ENCODE results near the gene AGPAT4.
"Not testable (repeated sequence)": the region's sequence is repeated elsewhere in the genome, so short reads cannot be mapped to it uniquely, and the experiment has no call there.

The AGPAT4 gene

GRCh38 chr6:161198783-161199460, 74.9 kb downstream of the AGPAT4 start:
- DNase-seq: no peak

- no peak for DNase-seq
Observed at GRCh38 chr6:161198176-161198575, 75.7 kb downstream of the AGPAT4 start.

GRCh38 chr6:161195386-161195785, 78.5 kb downstream of the AGPAT4 start:
- no peak for DNase-seq

- DNase-seq: no peak
Observed at GRCh38 chr6:161194374-161194773, 79.5 kb downstream of the AGPAT4 start.

GRCh38 chr6:161192636-161193411, 81.0 kb downstream of the AGPAT4 start:
- DNase-seq: no peak

GRCh38 chr6:161191671-161192070, 82.2 kb downstream of the AGPAT4 start:
- no peak for DNase-seq

- no peak for DNase-seq
Observed at GRCh38 chr6:161191007-161191406, 82.9 kb downstream of the AGPAT4 start.

GRCh38 chr6:161189891-161190290, 84.0 kb downstream of the AGPAT4 start:
- DNase-seq: no peak

- DNase-seq: no peak
Observed at GRCh38 chr6:161188547-161189465, 85.1 kb downstream of the AGPAT4 start.

- no peak for DNase-seq
Observed at GRCh38 chr6:161186173-161186769, 87.6 kb downstream of the AGPAT4 start.

- DNase-seq: no peak
Observed at GRCh38 chr6:161181121-161181520, 92.7 kb downstream of the AGPAT4 start.

GRCh38 chr6:161178155-161178554, 95.7 kb downstream of the AGPAT4 start:
- DNase-seq: not testable (repeated sequence)

GRCh38 chr6:161176428-161176827, 97.4 kb downstream of the AGPAT4 start:
- DNase-seq: not testable (repeated sequence)

GRCh38 chr6:161172769-161173168, 101.1 kb downstream of the AGPAT4 start:
- not testable (repeated sequence) for DNase-seq

GRCh38 chr6:161171207-161171606, 102.7 kb downstream of the AGPAT4 start:
- no peak for DNase-seq

- no peak for DNase-seq
Observed at GRCh38 chr6:161169696-161170095, 104.2 kb downstream of the AGPAT4 start.

- no peak for DNase-seq
Observed at GRCh38 chr6:161169035-161169434, 104.8 kb downstream of the AGPAT4 start.

GRCh38 chr6:161168281-161168891, 105.5 kb downstream of the AGPAT4 start:
- DNase-seq: no peak

GRCh38 chr6:161166677-161167076, 107.2 kb downstream of the AGPAT4 start:
- no peak for DNase-seq

GRCh38 chr6:161166176-161166575, 107.7 kb downstream of the AGPAT4 start:
- DNase-seq: no peak

- no peak for DNase-seq
Observed at GRCh38 chr6:161164182-161164625, 109.7 kb downstream of the AGPAT4 start.

GRCh38 chr6:161163466-161164181, 110.2 kb downstream of the AGPAT4 start:
- DNase-seq: no peak

Data from stimulated activated CD8-positive, alpha-beta memory T cell treated with anti-CD3 and anti-CD28 coated beads, Interleukin-4, amount 100 ng/mL, for 48 hours (primary cell).